PFSK-1 (cell line): ENCODE measurements around the gene TXNDC16.

Experiments used
- FOXP2 ChIP-seq: optimal IDR thresholded peaks from 2 replicates; pipeline ENCODE3; 2011; ENCODE audit warnings: borderline replicate concordance, control low read depth, inconsistent platforms; ENCODE audit not compliant: insufficient read depth; ENCODE audit errors: extremely low read length, extremely low read depth
- POLR2AphosphoS5 ChIP-seq: IDR thresholded peaks from 2 replicates; pipeline ENCODE4 v1.6.1; 2012; ENCODE audit warnings: low read depth, mild to moderate bottlenecking, control low read depth, low read length, moderate library complexity
- SIN3A ChIP-seq: IDR thresholded peaks from 2 replicates; pipeline ENCODE4 v1.6.1; 2012; ENCODE audit warnings: mild to moderate bottlenecking, low read length, moderate library complexity, borderline replicate concordance; ENCODE audit not compliant: insufficient read depth
- TAF1 ChIP-seq: IDR thresholded peaks from 2 replicates; pipeline ENCODE4 v1.6.1; 2012; ENCODE audit warnings: low read length, control low read depth, borderline replicate concordance; ENCODE audit not compliant: insufficient read depth
- TF ChIP-seq, protein P1 (sequence below), 2 experiments: IDR thresholded peaks; 2 replicates each; pipeline versions ENCODE4 v1.6.1 to v1.8.0; 2011 to 2012; ENCODE audit warnings: low read depth in 2 of 2, low read length in 2 of 2, control low read depth in 1 of 2, inconsistent platforms in 1 of 2, mild to moderate bottlenecking in 1 of 2, moderate library complexity in 1 of 2; ENCODE audit not compliant: insufficient read depth in 1 of 2

DNA sequence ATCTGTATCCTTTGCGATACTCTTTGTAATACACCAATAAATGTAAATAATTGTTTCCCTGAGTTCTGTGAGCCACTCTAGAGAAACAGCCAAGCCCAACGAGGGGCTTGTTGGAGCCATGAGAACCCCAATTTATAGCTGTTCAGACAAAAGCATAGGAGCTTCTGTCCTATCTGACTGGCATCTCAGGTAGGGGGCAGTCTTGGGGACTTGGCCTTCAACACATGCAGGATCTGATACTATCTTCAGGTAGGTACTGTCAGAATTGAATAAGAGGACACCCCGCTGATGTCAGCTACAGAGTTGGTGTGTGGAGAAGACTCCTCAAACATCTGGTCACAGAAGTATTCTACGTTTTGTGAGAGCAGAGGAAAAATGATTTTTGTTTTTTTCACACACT is 25.3 kb downstream of the TXNDC16 start:
- TF ChIP-seq SIN3A (no peak), FOXP2 (no peak), POLR2AphosphoS5 (no peak), TAF1 (no peak)
- TF ChIP-seq, protein P1, sequence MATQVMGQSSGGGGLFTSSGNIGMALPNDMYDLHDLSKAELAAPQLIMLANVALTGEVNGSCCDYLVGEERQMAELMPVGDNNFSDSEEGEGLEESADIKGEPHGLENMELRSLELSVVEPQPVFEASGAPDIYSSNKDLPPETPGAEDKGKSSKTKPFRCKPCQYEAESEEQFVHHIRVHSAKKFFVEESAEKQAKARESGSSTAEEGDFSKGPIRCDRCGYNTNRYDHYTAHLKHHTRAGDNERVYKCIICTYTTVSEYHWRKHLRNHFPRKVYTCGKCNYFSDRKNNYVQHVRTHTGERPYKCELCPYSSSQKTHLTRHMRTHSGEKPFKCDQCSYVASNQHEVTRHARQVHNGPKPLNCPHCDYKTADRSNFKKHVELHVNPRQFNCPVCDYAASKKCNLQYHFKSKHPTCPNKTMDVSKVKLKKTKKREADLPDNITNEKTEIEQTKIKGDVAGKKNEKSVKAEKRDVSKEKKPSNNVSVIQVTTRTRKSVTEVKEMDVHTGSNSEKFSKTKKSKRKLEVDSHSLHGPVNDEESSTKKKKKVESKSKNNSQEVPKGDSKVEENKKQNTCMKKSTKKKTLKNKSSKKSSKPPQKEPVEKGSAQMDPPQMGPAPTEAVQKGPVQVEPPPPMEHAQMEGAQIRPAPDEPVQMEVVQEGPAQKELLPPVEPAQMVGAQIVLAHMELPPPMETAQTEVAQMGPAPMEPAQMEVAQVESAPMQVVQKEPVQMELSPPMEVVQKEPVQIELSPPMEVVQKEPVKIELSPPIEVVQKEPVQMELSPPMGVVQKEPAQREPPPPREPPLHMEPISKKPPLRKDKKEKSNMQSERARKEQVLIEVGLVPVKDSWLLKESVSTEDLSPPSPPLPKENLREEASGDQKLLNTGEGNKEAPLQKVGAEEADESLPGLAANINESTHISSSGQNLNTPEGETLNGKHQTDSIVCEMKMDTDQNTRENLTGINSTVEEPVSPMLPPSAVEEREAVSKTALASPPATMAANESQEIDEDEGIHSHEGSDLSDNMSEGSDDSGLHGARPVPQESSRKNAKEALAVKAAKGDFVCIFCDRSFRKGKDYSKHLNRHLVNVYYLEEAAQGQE (IDR thresholded peaks at IDR 0.05; ENCODE audit: insufficient read depth in 1 of 2, low read depth in 2 of 2, low read length in 2 of 2): no peak
